Activated CD8-positive, alpha-beta T cell treated with anti-CD3 and anti-CD28 coated beads for 36 hours (primary cell): ENCODE measurements around the gene SEMA7A. TPM values are rescaled to one million over a fixed set of nuclear protein-coding genes. Genes with fewer than 3 reads are reported as not detected.

Source experiments
- ATAC-seq: fragments of 200-7000 bp; cut with Tn5 transposase; one replicate; pipeline ENCODE4 v1.10.0; 2021; ENCODE audit warnings: mild to moderate bottlenecking, moderate library complexity
- CTCF ChIA-PET: fragments of 350-600 bp; sonication (Branson Sonifier 250); formaldehyde crosslinking; loops from one replicate; lab custom pipeline; 2021; ENCODE audit warnings: antibody characterized with exemption; lab: Charles Lee
- POLR2A ChIA-PET: fragments of 350-600 bp; sonication (Branson Sonifier 250); formaldehyde crosslinking; loops from one replicate; lab custom pipeline; 2021; ENCODE audit warnings: antibody characterized with exemption; lab: Charles Lee
- DNase-seq: peaks from one replicate; pipeline ENCODE4 v3.0.0-alpha.2; 2020
- H3K27ac Mint-ChIP-seq: one replicate; pipeline ENCODE4 v1.8.0; 2021; ENCODE audit warnings: mild to moderate bottlenecking, mixed read lengths
- H3K27me3 Mint-ChIP-seq: one replicate; pipeline ENCODE4 v1.8.0; 2021; ENCODE audit warnings: mixed read lengths
- H3K36me3 Mint-ChIP-seq: one replicate; pipeline ENCODE4 v1.8.0; 2021; ENCODE audit warnings: low read depth, mixed read lengths
- H3K4me1 Mint-ChIP-seq: one replicate; pipeline ENCODE4 v1.8.0; 2021; ENCODE audit warnings: low read depth, mixed read lengths
- H3K4me3 Mint-ChIP-seq: one replicate; pipeline ENCODE4 v1.8.0; 2021; ENCODE audit warnings: mild to moderate bottlenecking, moderate library complexity, mixed read lengths
- H3K9me3 Mint-ChIP-seq: one replicate; pipeline ENCODE4 v1.8.0; 2021; ENCODE audit warnings: mixed read lengths
- CTCF ChIP-seq: fragments of 200-600 bp; IDR thresholded peaks from one replicate; pipeline ENCODE4 v1.8.0; 2022; ENCODE audit warnings: antibody characterized with exemption, mild to moderate bottlenecking
- intact Hi-C: fragments of 100-400 bp; cut with micrococcal nuclease; formaldehyde crosslinking; loops from one replicate; pipeline ENCODE4 v1.10.0; 2022
- total RNA-seq, 2 experiments: library from RNA; stranded (reverse); gene quantifications; one replicate each; pipeline ENCODE4 v1.2.3, GENCODE V29; 2021

SEMA7A gene
- total RNA-seq, 2 experiments from 2014 or later: 62.4 TPM

- Mint-ChIP-seq H3K9me3 (no peaks in the 10 kb centered on the region), H3K36me3 (no peaks in the 10 kb centered on the region), H3K27ac (no peak overlapping the region), H3K4me1 (peaks cover 58% of the 10 kb centered on the region), H3K4me3 (no peak overlapping the region), H3K27me3 (no peaks in the 10 kb centered on the region)
- intact Hi-C loops: loop anchor here (5.0 kb wide), 1 partner anchor 165 kb away; the partner anchor contains the start of gene ARID3B
- no peak for TF ChIP-seq CTCF
- no peak for DNase-seq
- POLR2A ChIA-PET: interaction anchor here (0.5 to 2.7 kb wide), 5 partner anchors 26 to 431 kb away, joined by 3 to 12 read pairs (median 3); partner anchors contain the start of genes SEMA7A and UBL7
- CTCF ChIA-PET: interaction anchor here (1.9 to 17.3 kb wide), 5 partner anchors 8 to 239 kb away, joined by 7 to 840 read pairs (median 26); partner anchors contain the start of genes CLK3 and SEMA7A
- ATAC-seq: no peak
Observed at GRCh38 chr15:74376825-74377581, 56.8 kb downstream of the SEMA7A start.

- CTCF ChIA-PET: interaction anchor here (0.7 to 17.3 kb wide), 17 partner anchors 9 to 393 kb away, joined by 3 to 840 read pairs (median 7); partner anchors contain the start of genes CLK3, CYP11A1, SEMA7A and UBL7
- H3K27ac Mint-ChIP-seq: no peak overlapping the region
- no peaks in the 10 kb centered on the region for H3K27me3 Mint-ChIP-seq
- no peak for DNase-seq
- no peak overlapping the region for H3K4me3 Mint-ChIP-seq
- no peak for TF ChIP-seq CTCF
- intact Hi-C loops: loop anchor here (5.0 kb wide), 1 partner anchor 166 kb away; the partner anchor contains the start of gene ARID3B
- POLR2A ChIA-PET: interaction anchor here (0.5 to 2.7 kb wide), 8 partner anchors 9 to 431 kb away, joined by 3 to 12 read pairs (median 3); partner anchors contain the start of genes SEMA7A and UBL7
- no peak for ATAC-seq
- no peaks in the 10 kb centered on the region for H3K9me3 Mint-ChIP-seq
- H3K4me1 Mint-ChIP-seq: peaks cover 54% of the 10 kb centered on the region
- H3K36me3 Mint-ChIP-seq: no peaks in the 10 kb centered on the region
Observed at GRCh38 chr15:74376226-74376625, 57.5 kb downstream of the SEMA7A start.

- H3K9me3 Mint-ChIP-seq: no peaks in the 10 kb centered on the region
- ChIA-PET POLR2A (interaction anchor here (0.9 to 1.9 kb wide), 6 partner anchors 57 to 256 kb away, joined by 3 to 9 read pairs (median 4); no protein-coding TSS in a partner anchor), CTCF (interaction anchor here (0.7 to 17.3 kb wide), 24 partner anchors 8 to 394 kb away, joined by 3 to 840 read pairs (median 4); partner anchors contain the start of genes CLK3, CYP11A1, SEMA7A and UBL7)
- no peaks in the 10 kb centered on the region for H3K36me3 Mint-ChIP-seq
- TF ChIP-seq CTCF: peak; percentile 92
- ATAC-seq: peak; percentile 34
- intact Hi-C loops: loop anchor here (2.0 to 5.0 kb wide), 2 partner anchors 64 to 167 kb away; partner anchors contain the start of gene ARID3B
- H3K27me3 Mint-ChIP-seq: peaks cover under 1% of the 10 kb centered on the region
- peaks cover 46% of the 10 kb centered on the region for H3K4me1 Mint-ChIP-seq
- H3K27ac Mint-ChIP-seq: no peak overlapping the region
- peak overlapping the region; percentile 74 for H3K4me3 Mint-ChIP-seq
- peak; percentile 96 for DNase-seq
Observed at GRCh38 chr15:74375303-74375693, 58.5 kb downstream of the SEMA7A start.

- Mint-ChIP-seq H3K4me1 (peaks cover 46% of the 10 kb centered on the region), H3K27me3 (peaks cover 3% of the 10 kb centered on the region), H3K27ac (peak overlapping the region; percentile 22), H3K4me3 (peak overlapping the region; percentile 74), H3K9me3 (no peaks in the 10 kb centered on the region), H3K36me3 (no peaks in the 10 kb centered on the region)
- intact Hi-C loops: loop anchor here (2.0 to 5.0 kb wide), 4 partner anchors 64 to 258 kb away; partner anchors contain the start of gene ARID3B
- TF ChIP-seq CTCF: no peak
- ATAC-seq (no peak), DNase-seq (no peak)
- CTCF ChIA-PET: interaction anchor here (0.6 to 17.3 kb wide), 27 partner anchors 8 to 394 kb away, joined by 3 to 840 read pairs (median 5); partner anchors contain the start of genes ARID3B, CLK3, CYP11A1 and SEMA7A
- POLR2A ChIA-PET: interaction anchor here (0.7 to 1.9 kb wide), 6 partner anchors 57 to 243 kb away, joined by 3 to 9 read pairs (median 4); no protein-coding TSS in a partner anchor
Observed at GRCh38 chr15:74374648-74375302, 59.0 kb downstream of the SEMA7A start.
